ENCODE data around the gene GGNBP2.

DNA sequence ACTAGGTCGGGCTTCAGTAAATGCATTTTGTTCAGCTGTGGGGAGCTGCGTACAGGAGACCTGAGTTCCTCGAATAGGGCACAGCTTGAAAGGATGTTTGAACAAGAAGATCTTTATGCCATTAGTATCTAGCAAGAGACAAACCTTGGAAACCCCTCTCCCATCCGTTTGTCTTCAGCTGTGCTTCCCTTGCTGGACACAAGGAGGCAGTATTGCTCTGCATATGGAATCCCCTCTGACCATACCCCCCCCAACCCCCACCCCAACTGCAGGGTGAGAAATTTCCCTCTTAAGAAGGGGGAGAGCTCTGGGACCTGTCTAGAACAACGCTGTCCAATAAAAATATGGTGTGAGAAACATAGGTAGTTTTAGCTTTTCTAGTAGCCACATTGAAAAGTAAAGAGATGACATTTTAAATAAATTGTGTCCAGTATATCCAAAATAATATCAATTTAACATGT, 58.2 kb downstream of the GGNBP2 start:
- no peak for TF ChIP-seq POLR2AphosphoS5 (IDR thresholded peaks at IDR 0.05)
- TF ChIP-seq, protein P1, sequence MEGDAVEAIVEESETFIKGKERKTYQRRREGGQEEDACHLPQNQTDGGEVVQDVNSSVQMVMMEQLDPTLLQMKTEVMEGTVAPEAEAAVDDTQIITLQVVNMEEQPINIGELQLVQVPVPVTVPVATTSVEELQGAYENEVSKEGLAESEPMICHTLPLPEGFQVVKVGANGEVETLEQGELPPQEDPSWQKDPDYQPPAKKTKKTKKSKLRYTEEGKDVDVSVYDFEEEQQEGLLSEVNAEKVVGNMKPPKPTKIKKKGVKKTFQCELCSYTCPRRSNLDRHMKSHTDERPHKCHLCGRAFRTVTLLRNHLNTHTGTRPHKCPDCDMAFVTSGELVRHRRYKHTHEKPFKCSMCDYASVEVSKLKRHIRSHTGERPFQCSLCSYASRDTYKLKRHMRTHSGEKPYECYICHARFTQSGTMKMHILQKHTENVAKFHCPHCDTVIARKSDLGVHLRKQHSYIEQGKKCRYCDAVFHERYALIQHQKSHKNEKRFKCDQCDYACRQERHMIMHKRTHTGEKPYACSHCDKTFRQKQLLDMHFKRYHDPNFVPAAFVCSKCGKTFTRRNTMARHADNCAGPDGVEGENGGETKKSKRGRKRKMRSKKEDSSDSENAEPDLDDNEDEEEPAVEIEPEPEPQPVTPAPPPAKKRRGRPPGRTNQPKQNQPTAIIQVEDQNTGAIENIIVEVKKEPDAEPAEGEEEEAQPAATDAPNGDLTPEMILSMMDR (IDR thresholded peaks at IDR 0.05): peak in 2 of 3 donors; percentile 39 to 53
